Measurements from ENCODE around the gene TPM1.

The TPM1 gene

DNA sequence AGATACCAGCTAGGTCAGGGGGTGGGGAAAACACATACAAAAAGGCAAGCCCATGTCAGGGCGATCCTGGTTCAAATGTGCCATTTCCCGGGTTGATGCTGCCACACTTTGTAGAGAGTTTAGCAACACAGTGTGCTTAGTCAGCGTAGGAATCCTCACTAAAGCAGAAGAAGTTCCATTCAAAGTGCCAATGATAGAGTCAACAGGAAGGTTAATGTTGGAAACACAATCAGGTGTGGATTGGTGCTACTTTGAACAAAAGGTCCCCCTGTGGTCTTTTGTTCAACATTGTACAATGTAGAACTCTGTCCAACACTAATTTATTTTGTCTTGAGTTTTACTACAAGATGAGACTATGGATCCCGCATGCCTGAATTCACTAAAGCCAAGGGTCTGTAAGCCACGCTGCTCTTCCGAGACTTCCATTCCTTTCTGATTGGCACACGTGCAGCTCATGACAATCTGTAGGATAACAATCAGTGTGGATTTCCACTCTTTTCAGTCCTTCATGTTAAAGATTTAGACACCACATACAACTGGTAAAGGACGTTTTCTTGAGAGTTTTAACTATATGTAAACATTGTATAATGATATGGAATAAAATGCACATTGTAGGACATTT lies 28.9 kb downstream of the TPM1 start:
- no peak for DNase-seq (ENCODE audit: extremely low read depth, low read depth)
- TF ChIP-seq, protein P1, sequence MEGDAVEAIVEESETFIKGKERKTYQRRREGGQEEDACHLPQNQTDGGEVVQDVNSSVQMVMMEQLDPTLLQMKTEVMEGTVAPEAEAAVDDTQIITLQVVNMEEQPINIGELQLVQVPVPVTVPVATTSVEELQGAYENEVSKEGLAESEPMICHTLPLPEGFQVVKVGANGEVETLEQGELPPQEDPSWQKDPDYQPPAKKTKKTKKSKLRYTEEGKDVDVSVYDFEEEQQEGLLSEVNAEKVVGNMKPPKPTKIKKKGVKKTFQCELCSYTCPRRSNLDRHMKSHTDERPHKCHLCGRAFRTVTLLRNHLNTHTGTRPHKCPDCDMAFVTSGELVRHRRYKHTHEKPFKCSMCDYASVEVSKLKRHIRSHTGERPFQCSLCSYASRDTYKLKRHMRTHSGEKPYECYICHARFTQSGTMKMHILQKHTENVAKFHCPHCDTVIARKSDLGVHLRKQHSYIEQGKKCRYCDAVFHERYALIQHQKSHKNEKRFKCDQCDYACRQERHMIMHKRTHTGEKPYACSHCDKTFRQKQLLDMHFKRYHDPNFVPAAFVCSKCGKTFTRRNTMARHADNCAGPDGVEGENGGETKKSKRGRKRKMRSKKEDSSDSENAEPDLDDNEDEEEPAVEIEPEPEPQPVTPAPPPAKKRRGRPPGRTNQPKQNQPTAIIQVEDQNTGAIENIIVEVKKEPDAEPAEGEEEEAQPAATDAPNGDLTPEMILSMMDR (IDR thresholded peaks at IDR 0.05; ENCODE audit: low read depth, low read length): no peak

DNA sequence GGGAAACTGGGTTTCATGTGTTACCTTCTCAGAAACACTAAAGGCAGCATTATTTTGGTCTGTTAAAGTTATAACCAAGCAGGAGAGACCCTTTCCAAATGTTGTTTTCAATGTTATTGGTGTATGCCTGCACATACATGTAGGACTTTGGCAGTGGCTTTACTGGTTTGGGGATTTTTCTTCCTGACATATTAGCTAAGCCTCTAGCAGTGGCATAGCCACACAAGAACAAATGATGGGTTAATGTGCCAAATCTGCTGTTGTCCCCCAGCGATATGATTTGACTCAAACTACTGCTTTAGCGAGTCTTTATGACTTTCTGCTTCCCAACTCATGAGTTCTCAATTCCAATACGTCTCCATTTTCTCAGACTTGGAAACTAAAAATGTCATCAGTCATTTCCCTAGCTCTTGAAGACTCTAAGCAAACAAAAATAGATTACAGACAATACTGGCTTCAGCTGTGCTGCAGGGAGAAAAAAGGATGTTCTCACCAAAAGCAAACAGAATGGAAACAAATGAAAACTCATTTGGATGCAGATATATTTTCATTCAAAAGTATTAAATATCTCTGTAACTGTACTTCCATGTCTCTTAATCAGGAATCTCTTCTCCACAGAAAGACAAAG lies 29.6 kb downstream of the TPM1 start:
- no peak for DNase-seq (ENCODE audit: extremely low read depth, low read depth)
- TF ChIP-seq, protein P1 (IDR thresholded peaks at IDR 0.05; ENCODE audit: low read depth, low read length): no peak

DNA sequence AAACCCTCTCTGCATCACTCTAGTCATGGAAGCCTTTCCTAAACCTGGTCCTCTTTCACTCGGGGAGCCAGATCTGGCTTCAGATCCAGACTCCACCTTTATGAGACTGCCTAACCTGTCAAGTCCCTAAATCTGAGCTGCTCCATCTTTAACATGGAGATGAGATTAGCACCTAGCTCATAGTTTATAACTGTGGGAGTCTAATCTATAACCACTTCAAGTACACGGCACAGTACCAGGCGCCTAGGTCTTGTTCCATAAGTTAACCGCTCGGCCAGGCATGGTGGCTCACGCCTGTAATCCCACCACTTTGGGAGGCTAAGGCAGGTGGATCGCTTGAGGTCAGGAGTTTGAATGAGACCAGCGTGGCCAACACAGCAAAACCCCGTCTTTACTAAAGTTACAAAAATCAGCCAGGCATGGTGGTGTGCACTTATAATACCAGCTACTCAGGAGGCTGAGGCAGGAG lies 30.3 kb downstream of the TPM1 start:
- no peak for DNase-seq (ENCODE audit: extremely low read depth, low read depth)
- TF ChIP-seq, protein P1 (IDR thresholded peaks at IDR 0.05; ENCODE audit: low read depth, low read length): no peak

DNA sequence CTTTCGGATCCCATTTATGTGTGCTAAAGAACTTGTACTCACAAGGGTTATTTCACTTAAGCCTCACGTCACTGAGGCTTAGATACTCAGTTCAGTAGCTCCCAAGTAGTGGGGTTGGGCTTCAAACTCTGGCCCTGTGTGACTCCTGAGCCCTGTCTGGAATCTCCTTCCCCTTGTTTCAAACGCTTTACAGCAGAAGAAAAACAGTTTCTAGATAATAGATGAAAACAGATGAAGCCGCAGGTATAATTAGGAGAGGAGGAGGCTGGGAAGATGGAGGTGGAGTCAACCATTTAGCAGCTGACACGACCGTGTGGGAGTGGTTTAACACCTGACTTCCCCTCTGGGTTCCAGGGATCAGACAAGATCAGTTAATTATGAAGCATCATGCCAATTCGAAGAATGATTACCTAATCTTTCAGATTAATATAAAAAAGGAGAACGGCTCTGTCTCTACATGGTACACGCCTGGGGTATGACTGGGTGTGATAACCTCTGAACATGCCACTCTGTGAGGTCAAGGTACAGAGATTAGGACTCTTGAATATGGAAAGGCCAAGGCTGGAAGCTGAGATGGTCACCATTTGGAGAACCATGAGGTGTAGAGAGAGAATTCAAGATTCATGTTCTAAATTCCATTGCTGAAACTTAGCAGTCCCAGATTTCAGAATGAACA lies 31.1 kb downstream of the TPM1 start:
- no peak for DNase-seq (ENCODE audit: extremely low read depth, low read depth)
- TF ChIP-seq, protein P1 (IDR thresholded peaks at IDR 0.05; ENCODE audit: low read depth, low read length): no peak

DNA sequence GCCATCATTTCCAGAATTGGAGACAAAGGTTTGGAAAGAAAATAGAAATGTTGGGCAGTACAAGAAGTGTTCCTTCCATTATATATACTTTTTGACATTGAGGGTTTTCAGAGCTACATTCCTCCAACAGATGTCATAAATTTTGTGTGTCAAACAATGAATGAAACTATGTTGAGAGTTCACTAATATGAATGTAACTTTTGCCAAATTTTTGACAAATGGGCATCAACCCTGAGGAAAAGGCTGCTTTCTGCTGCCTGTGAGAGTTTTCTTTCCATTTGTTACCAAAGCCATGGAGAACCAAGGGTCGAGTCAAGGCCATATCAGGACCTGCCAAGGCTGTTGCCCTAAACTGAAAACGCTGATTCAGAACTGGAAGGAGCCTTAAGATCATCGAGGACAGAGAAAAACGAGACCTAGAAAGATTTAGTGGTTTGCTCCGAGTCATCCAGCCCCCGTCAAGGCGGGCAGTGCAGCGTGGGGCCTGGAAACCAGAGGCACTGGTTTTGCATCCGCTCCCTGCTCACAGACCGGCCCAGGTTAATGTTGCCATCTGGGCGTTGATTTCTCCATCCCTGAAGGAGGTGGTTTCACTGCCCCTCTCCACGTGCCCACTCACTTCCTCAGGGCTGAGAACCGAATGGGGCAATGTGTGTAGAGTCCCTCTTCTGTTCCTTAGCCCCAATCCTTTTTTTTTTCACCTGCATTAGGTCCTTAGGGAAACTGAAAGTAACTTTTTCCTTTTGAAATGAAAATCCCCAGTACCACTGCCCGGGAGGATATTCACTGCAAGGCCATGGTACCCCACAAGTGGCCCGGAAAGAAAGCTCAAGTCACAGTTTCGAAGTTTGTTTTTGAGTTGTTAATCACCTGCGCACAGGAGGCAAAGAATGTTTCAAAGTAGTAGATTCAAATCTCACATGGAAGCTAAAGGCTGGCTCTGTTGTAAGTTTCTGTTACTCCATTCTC lies 32.8 kb downstream of the TPM1 start:
- DNase-seq (ENCODE audit: extremely low read depth, low read depth): no peak
- TF ChIP-seq, protein P1 (IDR thresholded peaks at IDR 0.05; ENCODE audit: low read depth, low read length): no peak

DNA sequence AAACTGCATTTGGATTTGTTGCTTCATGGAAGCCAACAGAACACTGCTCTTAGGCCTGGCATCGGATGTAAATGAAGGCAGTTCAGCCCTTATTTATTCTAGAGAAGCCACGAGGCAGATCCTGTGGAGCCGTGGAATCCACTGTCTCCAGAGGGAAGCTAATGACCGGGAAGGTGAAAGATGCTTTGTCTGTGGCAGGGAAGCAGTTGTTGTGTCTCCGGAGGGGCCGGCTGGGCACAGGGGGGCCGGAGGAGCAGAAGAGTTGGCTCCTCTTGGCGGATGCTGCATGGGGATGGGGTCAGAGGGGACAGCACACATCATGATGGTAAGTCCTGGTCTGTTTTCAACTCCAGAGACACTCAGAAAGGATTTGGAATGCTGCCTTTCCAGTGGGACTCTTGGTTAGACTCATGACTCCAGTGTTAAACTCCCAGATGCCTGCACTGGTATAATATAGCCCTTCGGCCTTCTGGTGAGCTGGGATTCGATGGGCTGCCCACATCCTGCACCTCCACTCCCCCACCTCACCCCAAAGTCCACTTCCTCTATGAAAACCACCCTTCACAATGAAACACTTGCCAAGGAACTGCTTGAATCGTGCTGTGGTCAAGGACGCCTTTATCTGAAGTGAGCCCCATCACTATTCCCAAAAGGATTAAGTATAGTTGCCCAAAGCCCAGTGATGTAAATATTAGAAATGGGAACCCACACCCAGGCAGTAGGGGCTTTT lies 33.6 kb downstream of the TPM1 start:
- DNase-seq (ENCODE audit: extremely low read depth, low read depth): no peak
- TF ChIP-seq, protein P1 (IDR thresholded peaks at IDR 0.05; ENCODE audit: low read depth, low read length): no peak

All from AG09319 (cell line).